MCF 10A (cell line): ENCODE results near the gene TRAF7. TPM values are rescaled to one million over a fixed set of nuclear protein-coding genes. Genes with fewer than 3 reads are reported as not detected.
A peak's percentile ranks its signal among the peaks of the same experiment; 100 is the strongest.

ENCODE experiments used
- BruUV-seq: library from RNA; stranded (reverse); fragments of 400-500 nt; replicated peaks from 2 replicates; lab custom pipeline; 2021; lab: Mats Ljungman, UMichigan
- CTCF ChIA-PET: fragments of 300-600 bp; sonication (Branson Sonifier 250); formaldehyde crosslinking; extraction: SDS; loops from one replicate; lab custom pipeline; 2021; ENCODE audit warnings: antibody characterized with exemption, inconsistent platforms; lab: Yijun Ruan, JAX
- POLR2A ChIA-PET: fragments of 300-600, 350-650 bp; sonication (Branson Sonifier 250); formaldehyde crosslinking; extraction: SDS; loops from one replicate; lab custom pipeline; 2020; ENCODE audit warnings: antibody characterized with exemption, inconsistent platforms; lab: Yijun Ruan, JAX
- DNase-seq: peaks from one replicate; pipeline ENCODE4 v3.0.0-alpha.2; 2018; ENCODE audit not compliant: unreplicated experiment
- H3K27ac Mint-ChIP-seq: one replicate; pipeline ENCODE4 v1.8.0; 2022; ENCODE audit warnings: mild to moderate bottlenecking, low read depth, mixed read lengths; ENCODE audit not compliant: unreplicated experiment
- H3K27me3 Mint-ChIP-seq: one replicate; pipeline ENCODE4 v1.8.0; 2022; ENCODE audit warnings: mixed read lengths; ENCODE audit not compliant: insufficient read depth, unreplicated experiment
- H3K36me3 Mint-ChIP-seq: one replicate; pipeline ENCODE4 v1.8.0; 2022; ENCODE audit warnings: mild to moderate bottlenecking, moderate library complexity, mixed read lengths; ENCODE audit not compliant: insufficient read depth, unreplicated experiment
- H3K4me1 Mint-ChIP-seq: one replicate; pipeline ENCODE4 v1.8.0; 2022; ENCODE audit warnings: mixed read lengths; ENCODE audit not compliant: insufficient read depth, unreplicated experiment
- H3K4me3 Mint-ChIP-seq: one replicate; pipeline ENCODE4 v1.8.0; 2022; ENCODE audit warnings: mild to moderate bottlenecking, moderate library complexity, mixed read lengths; ENCODE audit not compliant: unreplicated experiment
- H3K9me3 Mint-ChIP-seq: one replicate; pipeline ENCODE4 v1.8.0; 2022; ENCODE audit warnings: mixed read lengths; ENCODE audit not compliant: unreplicated experiment
- CTCF ChIP-seq: fragments of 200-600 bp; IDR thresholded peaks from one replicate; pipeline ENCODE4 v1.8.0; 2022; ENCODE audit warnings: antibody characterized with exemption, mild to moderate bottlenecking; ENCODE audit not compliant: unreplicated experiment
- intact Hi-C: fragments of 100-400 bp; cut with micrococcal nuclease; formaldehyde crosslinking; loops from 2 replicates; pipeline ENCODE4 v1.14.1; 2022
- total RNA-seq: library from RNA; stranded (reverse); gene quantifications from 2 replicates; pipeline ENCODE4 v1.2.3, GENCODE V29; 2022

Gene TRAF7
- total RNA-seq, 1 experiment from 2014 or later, result 98.6 TPM

GRCh38 chr16:2152695-2153506 lies 2.7 kb upstream of the TRAF7 start:
- H3K27me3 Mint-ChIP-seq, result no peaks in the 10 kb centered on the region
- peak; percentile 50 for DNase-seq
- TF ChIP-seq CTCF, result no peak
- peak overlapping the region; percentile 82 for H3K27ac Mint-ChIP-seq
- no TSS peak for BruUV-seq
- H3K9me3 Mint-ChIP-seq, result no peaks in the 10 kb centered on the region
- peaks cover 66% of the 10 kb centered on the region for H3K36me3 Mint-ChIP-seq
- ChIA-PET CTCF (interaction anchor here (0.6 to 4.7 kb wide), 11 partner anchors 9 to 720 kb away, joined by 3 to 37 read pairs (median 4); no protein-coding TSS in a partner anchor), POLR2A (interaction anchor here (0.5 to 6.6 kb wide), 22 partner anchors 9 to 1842 kb away, joined by 3 to 72 read pairs (median 7); partner anchors contain the start of genes ATP6V0C, E4F1, ECI1 and GFER)
- H3K4me3 Mint-ChIP-seq, result peak overlapping the region; percentile 96
- intact Hi-C loops, result loop anchor here (5.0 kb wide), 1 partner anchor 59 kb away; the partner anchor contains the start of genes BRICD5 and PGP
- H3K4me1 Mint-ChIP-seq, result peaks cover 25% of the 10 kb centered on the region

- CTCF ChIA-PET, result interaction anchor here (0.6 to 1.1 kb wide), 3 partner anchors 9 to 1484 kb away, joined by 3 to 6 read pairs (median 4); no protein-coding TSS in a partner anchor
- TSS peak; percentile 84 for BruUV-seq
- TF ChIP-seq CTCF, result no peak
- H3K27me3 Mint-ChIP-seq, result no peaks in the 10 kb centered on the region
- peaks cover 62% of the 10 kb centered on the region for H3K36me3 Mint-ChIP-seq
- peak overlapping the region; percentile 82 for H3K27ac Mint-ChIP-seq
- intact Hi-C loops, result loop anchor here (5.0 kb wide), 1 partner anchor 58 kb away; the partner anchor contains the start of genes BRICD5 and PGP
- POLR2A ChIA-PET, result interaction anchor here (0.5 to 6.6 kb wide), 59 partner anchors 8 to 1434 kb away, joined by 3 to 72 read pairs (median 6); partner anchors contain the start of genes AMDHD2, ANTKMT, BRICD5 and CASKIN1
- H3K4me1 Mint-ChIP-seq, result peaks cover 25% of the 10 kb centered on the region
- H3K9me3 Mint-ChIP-seq, result no peaks in the 10 kb centered on the region
- no peak for DNase-seq
- H3K4me3 Mint-ChIP-seq, result peak overlapping the region; percentile 96
Measured at GRCh38 chr16:2154533-2155090, 970 bp upstream of the TRAF7 start.

- Mint-ChIP-seq H3K27me3 (no peaks in the 10 kb centered on the region), H3K36me3 (peaks cover 51% of the 10 kb centered on the region), H3K27ac (peak overlapping the region; percentile 82), H3K4me3 (peak overlapping the region; percentile 96), H3K9me3 (no peaks in the 10 kb centered on the region), H3K4me1 (peaks cover 27% of the 10 kb centered on the region)
- intact Hi-C loops, result no loop called here
- CTCF ChIA-PET, result interaction anchor here (0.5 to 0.9 kb wide), 3 partner anchors 15 to 290 kb away, joined by 3 read pairs; no protein-coding TSS in a partner anchor
- DNase-seq, result peak; percentile 41
- POLR2A ChIA-PET, result interaction anchor here (0.6 to 6.6 kb wide), 54 partner anchors 7 to 1848 kb away, joined by 3 to 72 read pairs (median 6); partner anchors contain the start of genes AMDHD2, BRICD5, CASKIN1 and E4F1
- TSS peak; percentile 74 for BruUV-seq
- TF ChIP-seq CTCF, result no peak
Measured at GRCh38 chr16:2155977-2156848, 631 bp downstream of the TRAF7 start.
